Calu3 (cell line): ENCODE measurements around the gene SNTG2. TPM values are rescaled to one million over a fixed set of nuclear protein-coding genes. Genes with fewer than 3 reads are reported as not detected.

Experiments used
- BruUV-seq: library from RNA; stranded (reverse); fragments of 400-500 nt; replicated peaks from 2 replicates; lab custom pipeline; 2021; lab: Mats Ljungman, UMichigan
- CTCF ChIA-PET: fragments of 300-600 bp; sonication (Branson Sonifier 250); formaldehyde crosslinking; loops from one replicate; lab custom pipeline; 2022; ENCODE audit warnings: antibody characterized with exemption; lab: Charles Lee
- DNase-seq: peaks from one replicate; pipeline ENCODE4 v3.0.0; 2022
- H3K27ac Mint-ChIP-seq: one replicate; pipeline ENCODE4 v1.8.0; 2022; ENCODE audit warnings: mixed read lengths; ENCODE audit not compliant: unreplicated experiment
- H3K27me3 Mint-ChIP-seq: one replicate; pipeline ENCODE4 v1.8.0; 2022; ENCODE audit warnings: mixed read lengths; ENCODE audit not compliant: unreplicated experiment
- H3K36me3 Mint-ChIP-seq: one replicate; pipeline ENCODE4 v1.8.0; 2022; ENCODE audit warnings: mild to moderate bottlenecking, moderate library complexity, mixed read lengths; ENCODE audit not compliant: insufficient read depth, unreplicated experiment
- H3K4me1 Mint-ChIP-seq: one replicate; pipeline ENCODE4 v1.8.0; 2022; ENCODE audit warnings: mild to moderate bottlenecking, low read depth, mixed read lengths; ENCODE audit not compliant: unreplicated experiment
- H3K4me3 Mint-ChIP-seq: one replicate; pipeline ENCODE4 v1.8.0; 2022; ENCODE audit warnings: mild to moderate bottlenecking, low read depth, moderate library complexity, mixed read lengths; ENCODE audit not compliant: unreplicated experiment
- H3K9me3 Mint-ChIP-seq: one replicate; pipeline ENCODE4 v1.8.0; 2022; ENCODE audit warnings: low read depth, mixed read lengths; ENCODE audit not compliant: unreplicated experiment
- intact Hi-C: fragments of 100-400 bp; cut with micrococcal nuclease; formaldehyde crosslinking; loops from one replicate; pipeline ENCODE4 v1.10.0; 2022; ENCODE audit not compliant: unreplicated experiment
- total RNA-seq: library from RNA; stranded (reverse); gene quantifications from 2 replicates; pipeline ENCODE4 v1.2.3, GENCODE V29; 2022
- TF ChIP-seq, protein P1 (sequence below): fragments of 200-600 bp; IDR thresholded peaks from one replicate; pipeline ENCODE4 v1.8.0; 2022; ENCODE audit warnings: antibody characterized with exemption; ENCODE audit not compliant: unreplicated experiment

The SNTG2 gene
- total RNA-seq, 1 experiment from 2014 or later: not detected

DNA sequence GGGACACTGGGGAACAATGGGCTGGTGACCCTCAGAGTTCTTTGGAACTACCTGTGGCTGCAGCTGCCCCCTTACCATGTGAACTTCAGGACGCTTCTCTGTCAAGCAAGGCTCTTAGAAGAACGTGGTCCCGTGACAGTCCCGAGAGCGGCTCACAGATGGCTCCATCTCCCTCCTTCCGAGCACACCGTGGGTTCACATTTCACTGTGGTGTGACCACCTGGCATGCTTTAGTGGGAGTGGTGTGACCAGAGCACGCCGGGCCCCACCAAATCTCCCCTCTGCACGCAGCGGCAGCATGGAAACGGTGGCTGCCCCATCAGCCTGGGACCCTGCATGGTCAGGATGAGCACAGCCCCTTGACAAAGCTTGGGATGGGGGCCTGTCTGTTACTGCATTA is 452.9 kb downstream of the SNTG2 start:
- no peak overlapping the region for H3K4me3 Mint-ChIP-seq
- intact Hi-C loops: no loop called here

DNA sequence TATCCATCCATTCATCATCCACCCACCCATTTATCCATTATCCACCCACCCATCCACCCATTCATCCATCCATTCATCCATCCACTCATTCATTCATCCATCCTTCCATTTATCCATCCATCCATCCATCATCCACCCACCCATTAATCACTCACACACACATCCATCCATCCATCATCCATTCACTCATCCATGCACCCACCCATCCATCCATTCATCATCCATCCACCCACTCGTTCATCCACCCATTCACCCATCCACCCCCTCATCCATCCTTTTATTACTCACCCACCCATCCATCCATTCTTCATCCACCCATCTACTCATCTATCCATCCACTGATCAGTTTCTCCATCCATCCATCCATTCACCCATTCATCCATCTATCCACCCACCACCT is 454.5 kb downstream of the SNTG2 start:
- no peak for DNase-seq
- TF ChIP-seq, protein P1, sequence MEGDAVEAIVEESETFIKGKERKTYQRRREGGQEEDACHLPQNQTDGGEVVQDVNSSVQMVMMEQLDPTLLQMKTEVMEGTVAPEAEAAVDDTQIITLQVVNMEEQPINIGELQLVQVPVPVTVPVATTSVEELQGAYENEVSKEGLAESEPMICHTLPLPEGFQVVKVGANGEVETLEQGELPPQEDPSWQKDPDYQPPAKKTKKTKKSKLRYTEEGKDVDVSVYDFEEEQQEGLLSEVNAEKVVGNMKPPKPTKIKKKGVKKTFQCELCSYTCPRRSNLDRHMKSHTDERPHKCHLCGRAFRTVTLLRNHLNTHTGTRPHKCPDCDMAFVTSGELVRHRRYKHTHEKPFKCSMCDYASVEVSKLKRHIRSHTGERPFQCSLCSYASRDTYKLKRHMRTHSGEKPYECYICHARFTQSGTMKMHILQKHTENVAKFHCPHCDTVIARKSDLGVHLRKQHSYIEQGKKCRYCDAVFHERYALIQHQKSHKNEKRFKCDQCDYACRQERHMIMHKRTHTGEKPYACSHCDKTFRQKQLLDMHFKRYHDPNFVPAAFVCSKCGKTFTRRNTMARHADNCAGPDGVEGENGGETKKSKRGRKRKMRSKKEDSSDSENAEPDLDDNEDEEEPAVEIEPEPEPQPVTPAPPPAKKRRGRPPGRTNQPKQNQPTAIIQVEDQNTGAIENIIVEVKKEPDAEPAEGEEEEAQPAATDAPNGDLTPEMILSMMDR: no peak
- no peaks in the 10 kb centered on the region for H3K4me1 Mint-ChIP-seq
- CTCF ChIA-PET: no interaction called here
- peaks cover 26% of the 10 kb centered on the region for H3K9me3 Mint-ChIP-seq
- H3K4me3 Mint-ChIP-seq: no peak overlapping the region
- H3K36me3 Mint-ChIP-seq: no peaks in the 10 kb centered on the region
- BruUV-seq: no TSS peak
- no peak overlapping the region for H3K27ac Mint-ChIP-seq
- intact Hi-C loops: no loop called here
- H3K27me3 Mint-ChIP-seq: no peaks in the 10 kb centered on the region

More for the DNA sequence above, 452.9 kb downstream of the SNTG2 start:
- CTCF ChIA-PET: no interaction called here
- TF ChIP-seq, protein P1: no peak
- no TSS peak for BruUV-seq
- Mint-ChIP-seq H3K27ac (no peak overlapping the region), H3K9me3 (peaks cover 30% of the 10 kb centered on the region), H3K4me1 (no peaks in the 10 kb centered on the region), H3K36me3 (no peaks in the 10 kb centered on the region), H3K27me3 (no peaks in the 10 kb centered on the region)
- no peak for DNase-seq

DNA sequence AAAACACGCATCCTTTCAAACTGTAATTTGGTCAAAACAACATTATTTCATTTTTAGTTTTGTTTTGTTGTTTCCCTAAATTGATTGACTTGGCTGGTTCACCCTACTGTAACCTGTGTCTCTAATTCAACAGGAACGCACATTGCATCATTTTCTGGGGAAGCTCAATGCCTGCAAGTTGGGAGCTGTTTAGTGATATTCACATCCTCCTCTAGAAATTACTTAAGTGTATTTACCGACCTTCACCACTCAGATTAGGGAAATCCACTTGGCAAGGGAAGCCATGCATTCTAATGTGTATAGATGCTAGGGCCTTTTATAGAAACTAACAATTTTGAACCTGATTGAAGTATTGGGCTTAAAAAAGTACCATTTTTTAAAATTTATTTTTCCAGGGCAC is 455.3 kb downstream of the SNTG2 start:
- no peak overlapping the region for H3K27ac Mint-ChIP-seq
- intact Hi-C loops: no loop called here
- H3K9me3 Mint-ChIP-seq: peaks cover 25% of the 10 kb centered on the region
- no peak for DNase-seq
- H3K36me3 Mint-ChIP-seq: no peaks in the 10 kb centered on the region
- CTCF ChIA-PET: no interaction called here
- H3K4me1 Mint-ChIP-seq: no peaks in the 10 kb centered on the region
- H3K27me3 Mint-ChIP-seq: no peaks in the 10 kb centered on the region
- BruUV-seq: no TSS peak
- TF ChIP-seq, protein P1: no peak
- no peak overlapping the region for H3K4me3 Mint-ChIP-seq

DNA sequence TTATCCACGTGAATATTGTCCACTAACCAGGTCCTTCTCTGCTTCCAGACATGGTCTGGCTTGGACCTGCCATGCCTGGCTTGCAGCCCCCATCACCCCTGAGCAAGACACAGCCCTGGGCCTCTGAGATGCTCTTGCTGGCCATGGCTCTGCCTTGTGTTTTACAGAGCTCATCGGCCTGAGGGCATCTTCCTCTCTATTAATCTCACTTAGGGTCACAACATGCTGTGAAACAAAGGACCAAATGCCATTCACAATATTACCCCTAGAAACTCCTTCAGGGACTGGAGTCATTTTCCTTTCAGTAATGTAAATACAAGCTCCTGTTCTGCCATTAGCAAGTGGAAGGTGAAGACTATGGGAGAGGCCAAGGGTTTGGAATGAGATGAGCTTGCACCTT is 455.8 kb downstream of the SNTG2 start:
- no peak overlapping the region for H3K4me3 Mint-ChIP-seq
- H3K36me3 Mint-ChIP-seq: no peaks in the 10 kb centered on the region
- no peak overlapping the region for H3K27ac Mint-ChIP-seq
- peaks cover 23% of the 10 kb centered on the region for H3K9me3 Mint-ChIP-seq
- no peaks in the 10 kb centered on the region for H3K27me3 Mint-ChIP-seq
- no TSS peak for BruUV-seq
- TF ChIP-seq, protein P1: no peak
- intact Hi-C loops: no loop called here
- CTCF ChIA-PET: no interaction called here
- no peaks in the 10 kb centered on the region for H3K4me1 Mint-ChIP-seq
- no peak for DNase-seq
